MM.1S (cell line): Measurements from ENCODE around the gene TACSTD2.

ENCODE experiments used
- CTCF ChIP-seq: fragments of 300-600 bp; sonication (generic); IDR thresholded peaks from 2 replicates; pipeline ENCODE4 v1.5.1; 2016; ENCODE audit warnings: antibody characterized with exemption, low read length, mixed read lengths
- EZH2 ChIP-seq: fragments of 300-600 bp; sonication (generic); optimal IDR thresholded peaks from 2 replicates; pipeline ENCODE3; 2017; ENCODE audit warnings: low read depth, mild to moderate bottlenecking, antibody characterized with exemption, low read length, mixed read lengths

GRCh38 chr1:58597076-58597475, 20.0 kb upstream of the TACSTD2 start:
- TF ChIP-seq CTCF (no peak), EZH2 (no peak)
